Bronchial epithelial cell (primary cell): ENCODE data around the gene MCF2L2. TPM values are rescaled to one million over a fixed set of nuclear protein-coding genes. Genes with fewer than 3 reads are reported as not detected.

Source experiments
- DNase-seq: peaks from one replicate; pipeline ENCODE4 v3.0.0-alpha.2; 2010; ENCODE audit warnings: low read depth
- FAIRE-seq: peaks from 2 replicates; lab custom pipeline; 2011; peaks lifted over from hg19 to GRCh38; lab: Jason Lieb, UNC
- H3K27me3 ChIP-seq: 2 replicates; pipeline ENCODE4 v1.5.1; 2011; ENCODE audit warnings: low read length; ENCODE audit not compliant: control insufficient read depth, insufficient read depth
- H3K36me3 ChIP-seq: 2 replicates; pipeline ENCODE4 v1.5.1; 2011; ENCODE audit warnings: low read length; ENCODE audit not compliant: control insufficient read depth, insufficient read depth
- H3K4me3 ChIP-seq: 2 replicates; pipeline ENCODE4 v1.5.1; 2011; ENCODE audit warnings: mild to moderate bottlenecking, low read depth, low read length, control low read depth
- total RNA-seq: library from RNA; depleted of rRNA; stranded (reverse); fragments of >200 nt; gene quantifications from 2 replicates; pipeline ENCODE4 v1.2.1, GENCODE V29; 2014
- TF ChIP-seq, protein P1 (sequence below): IDR thresholded peaks from 2 replicates; pipeline ENCODE4 v1.5.1; 2011; ENCODE audit warnings: mild to moderate bottlenecking, moderate library complexity, low read length, control low read depth, inconsistent platforms; ENCODE audit not compliant: insufficient read depth, severe bottlenecking

The MCF2L2 gene
- total RNA-seq, 1 donor from 2014 or later: 0.26 TPM

DNA sequence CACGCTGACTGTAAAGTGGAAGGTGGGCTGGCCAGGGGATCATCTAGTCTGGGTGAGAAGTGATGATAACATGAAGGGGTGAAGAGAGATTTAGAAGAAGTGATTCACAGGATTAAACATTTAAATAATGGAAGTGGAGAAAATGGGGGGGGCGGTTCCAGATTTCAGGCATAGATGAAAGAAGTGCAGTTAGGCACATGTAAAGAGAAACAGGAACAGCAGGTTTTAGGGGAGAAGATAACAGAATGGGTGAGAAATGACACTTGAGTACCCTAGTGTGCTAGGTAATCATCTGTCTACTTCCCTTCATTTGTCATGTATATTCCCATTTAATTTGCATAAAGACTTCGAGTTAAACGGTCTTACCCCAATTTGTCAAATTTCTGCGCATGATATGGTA, 160.1 kb downstream of the MCF2L2 start:
- no peak for FAIRE-seq
- Histone ChIP-seq H3K4me3 (no peak overlapping the region), H3K27me3 (no peaks in the 10 kb centered on the region), H3K36me3 (peaks cover 14% of the 10 kb centered on the region)
- DNase-seq: peak; percentile 49
- TF ChIP-seq, protein P1, sequence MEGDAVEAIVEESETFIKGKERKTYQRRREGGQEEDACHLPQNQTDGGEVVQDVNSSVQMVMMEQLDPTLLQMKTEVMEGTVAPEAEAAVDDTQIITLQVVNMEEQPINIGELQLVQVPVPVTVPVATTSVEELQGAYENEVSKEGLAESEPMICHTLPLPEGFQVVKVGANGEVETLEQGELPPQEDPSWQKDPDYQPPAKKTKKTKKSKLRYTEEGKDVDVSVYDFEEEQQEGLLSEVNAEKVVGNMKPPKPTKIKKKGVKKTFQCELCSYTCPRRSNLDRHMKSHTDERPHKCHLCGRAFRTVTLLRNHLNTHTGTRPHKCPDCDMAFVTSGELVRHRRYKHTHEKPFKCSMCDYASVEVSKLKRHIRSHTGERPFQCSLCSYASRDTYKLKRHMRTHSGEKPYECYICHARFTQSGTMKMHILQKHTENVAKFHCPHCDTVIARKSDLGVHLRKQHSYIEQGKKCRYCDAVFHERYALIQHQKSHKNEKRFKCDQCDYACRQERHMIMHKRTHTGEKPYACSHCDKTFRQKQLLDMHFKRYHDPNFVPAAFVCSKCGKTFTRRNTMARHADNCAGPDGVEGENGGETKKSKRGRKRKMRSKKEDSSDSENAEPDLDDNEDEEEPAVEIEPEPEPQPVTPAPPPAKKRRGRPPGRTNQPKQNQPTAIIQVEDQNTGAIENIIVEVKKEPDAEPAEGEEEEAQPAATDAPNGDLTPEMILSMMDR: no peak

DNA sequence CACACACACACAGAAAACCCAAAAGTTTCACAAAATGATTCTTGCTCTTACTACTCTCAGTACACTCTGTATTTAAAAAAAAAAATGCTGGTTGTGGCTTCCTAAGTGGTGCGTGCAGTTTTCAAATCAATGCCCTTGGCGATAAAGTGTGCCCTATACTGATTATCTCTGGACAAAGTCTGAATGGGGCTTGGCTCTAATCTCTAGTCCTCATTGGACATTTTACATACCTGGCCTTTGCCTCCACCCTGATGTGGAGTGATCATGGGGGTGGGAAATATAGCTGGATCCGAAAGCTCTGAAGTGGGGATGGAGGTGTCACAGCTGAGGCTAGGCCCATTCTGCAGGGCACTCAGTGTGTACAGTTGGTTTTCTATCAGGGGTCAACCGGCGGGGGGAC, 161.3 kb downstream of the MCF2L2 start:
- FAIRE-seq (no peak), DNase-seq (no peak)
- Histone ChIP-seq H3K27me3 (no peaks in the 10 kb centered on the region), H3K36me3 (peaks cover 14% of the 10 kb centered on the region), H3K4me3 (no peak overlapping the region)
- TF ChIP-seq, protein P1: no peak

DNA sequence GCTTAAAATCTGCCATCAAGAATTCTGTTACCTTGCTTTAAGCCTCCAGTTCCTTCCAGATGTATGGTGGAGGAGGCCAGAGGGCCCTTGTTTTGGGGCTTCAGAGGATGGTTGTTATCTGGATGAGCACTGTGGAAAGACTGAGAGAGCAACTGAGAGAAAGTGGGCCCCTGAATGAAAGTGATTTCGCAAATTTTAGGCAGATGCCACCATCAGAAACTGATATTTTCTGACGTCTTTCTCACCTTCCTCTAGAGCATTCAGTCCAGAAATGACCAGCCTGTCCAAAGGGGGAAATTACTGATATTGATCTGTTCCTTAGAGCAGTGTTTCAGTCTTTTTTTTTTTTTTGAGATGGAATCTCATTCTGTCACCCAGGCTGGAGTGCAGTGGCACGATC, 162.0 kb downstream of the MCF2L2 start:
- peaks cover 14% of the 10 kb centered on the region for H3K36me3 ChIP-seq

DNA sequence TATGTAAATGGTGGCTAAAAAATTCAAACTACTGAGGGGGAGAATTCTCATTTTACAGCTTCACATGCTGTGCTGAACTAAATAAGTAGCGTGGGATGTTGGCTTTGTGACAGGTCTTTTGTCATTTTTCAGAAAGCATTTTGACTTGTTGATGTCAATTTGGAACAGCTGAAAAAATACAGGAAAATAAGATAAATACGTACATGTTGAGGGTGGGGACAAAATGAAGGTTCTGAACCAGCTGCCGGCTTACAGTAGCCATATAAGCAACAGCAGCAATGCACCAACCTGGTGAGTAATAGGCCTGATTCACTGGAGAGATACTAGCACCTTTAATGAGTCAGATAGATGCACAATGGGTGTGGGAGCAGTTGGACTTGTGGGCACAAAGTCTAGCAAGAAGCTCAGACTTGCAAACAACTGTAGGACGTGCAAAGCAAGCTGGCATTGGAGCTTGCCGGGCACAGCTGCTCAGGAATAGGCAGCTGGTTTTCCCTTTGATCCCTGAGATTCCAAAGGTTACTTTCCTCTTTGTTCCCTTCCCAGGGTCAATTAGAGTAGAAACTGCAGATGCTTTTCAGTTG, 162.5 kb downstream of the MCF2L2 start:
- DNase-seq (peak; percentile 100), FAIRE-seq (peak; percentile 100)
- Histone ChIP-seq H3K27me3 (no peaks in the 10 kb centered on the region), H3K4me3 (peak overlapping the region; percentile 0), H3K36me3 (peaks cover 14% of the 10 kb centered on the region)
- TF ChIP-seq, protein P1: no peak

More for the DNA sequence above, 162.0 kb downstream of the MCF2L2 start:
- DNase-seq: no peak
- H3K27me3 ChIP-seq: no peaks in the 10 kb centered on the region
- TF ChIP-seq, protein P1: no peak
- FAIRE-seq: no peak
- H3K4me3 ChIP-seq: peak overlapping the region; percentile 0

DNA sequence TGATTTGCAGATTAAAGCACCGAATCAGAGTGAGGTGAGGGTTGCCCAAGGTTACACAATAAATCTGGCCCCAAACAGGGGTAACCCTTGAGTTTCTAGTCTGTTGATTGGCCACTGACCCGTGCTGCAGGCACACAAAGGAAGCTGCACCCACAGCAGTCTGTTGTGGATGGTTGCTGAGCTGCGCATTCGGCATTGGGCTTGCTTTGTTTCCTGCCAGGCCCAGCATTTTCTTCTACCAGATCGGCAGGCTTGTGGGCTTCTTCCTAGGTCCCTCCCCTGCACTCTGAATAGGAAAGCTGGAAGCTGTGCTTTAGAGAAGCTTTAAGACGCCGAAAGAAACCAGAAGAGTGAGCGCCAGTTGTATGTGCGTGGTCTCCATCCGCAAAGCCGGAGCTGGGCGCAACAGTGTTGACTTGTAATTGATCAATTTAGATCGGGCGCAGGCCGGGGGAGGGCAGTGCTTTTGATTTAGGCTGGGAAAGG, 163.2 kb downstream of the MCF2L2 start:
- Histone ChIP-seq H3K27me3 (no peaks in the 10 kb centered on the region), H3K36me3 (peaks cover 12% of the 10 kb centered on the region), H3K4me3 (no peak overlapping the region)
- TF ChIP-seq, protein P1: no peak
- DNase-seq: peak; percentile 69
- no peak for FAIRE-seq

DNA sequence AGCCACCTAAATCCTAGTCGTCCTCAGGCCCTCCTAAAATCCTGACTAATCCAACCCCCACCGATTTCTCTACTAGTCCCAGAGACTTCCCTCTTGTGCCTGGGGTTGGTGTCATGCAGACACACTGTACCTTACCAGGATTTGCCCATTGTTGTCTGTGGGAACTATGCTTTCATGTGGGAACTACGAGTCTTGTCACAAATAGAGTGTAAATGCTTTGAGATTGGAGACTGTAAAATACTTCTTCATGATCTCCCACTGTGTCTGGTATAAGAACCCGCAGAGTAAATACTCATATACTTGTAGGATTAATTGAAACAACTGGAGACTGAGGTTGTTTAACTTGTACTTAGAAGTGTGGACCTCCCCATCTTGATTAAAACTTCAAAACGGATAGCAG, 164.2 kb downstream of the MCF2L2 start:
- TF ChIP-seq, protein P1: no peak
- H3K27me3 ChIP-seq: no peaks in the 10 kb centered on the region
- no peak overlapping the region for H3K4me3 ChIP-seq
- H3K36me3 ChIP-seq: peaks cover 10% of the 10 kb centered on the region
- peak; percentile 51 for DNase-seq
- no peak for FAIRE-seq
